SHP77 treated with DMSO at 0.1 percent for 48 hours (cell line): Measurements from ENCODE around the gene MED12L.
"Not testable (repeated sequence)": the region's sequence is repeated elsewhere in the genome, so short reads cannot be mapped to it uniquely, and the experiment has no call there.

Experiments
- DNase-seq: peaks from one replicate; lab custom pipeline; 2025; lab: John Stamatoyannopoulos, UW

The MED12L gene

DNA sequence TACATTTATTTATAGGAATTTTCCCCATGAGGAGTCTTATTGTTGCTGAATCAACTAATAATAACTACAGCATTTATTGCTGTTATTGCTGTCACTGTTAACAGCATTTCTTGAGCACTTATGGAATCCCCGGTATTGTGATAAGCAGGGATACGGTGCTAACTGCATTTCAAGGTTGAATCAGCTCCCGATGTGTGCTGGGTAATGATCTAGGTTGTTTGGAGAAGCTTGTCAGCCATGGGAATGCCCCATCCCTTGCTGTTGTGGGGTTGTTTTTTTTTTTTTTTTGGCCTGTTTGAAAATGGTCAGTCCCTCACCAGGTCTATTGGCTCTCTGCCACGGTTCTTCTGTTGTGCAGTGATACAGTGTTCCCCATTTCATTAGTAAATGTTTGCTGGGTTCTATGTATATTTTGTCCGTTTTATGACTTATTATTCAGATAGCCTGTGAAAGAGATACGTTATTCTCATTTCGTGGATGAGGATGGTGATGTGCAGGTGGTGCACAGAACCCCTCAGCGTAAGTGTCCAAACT lies 48.5 kb downstream of the MED12L start:
- DNase-seq: no peak

DNA sequence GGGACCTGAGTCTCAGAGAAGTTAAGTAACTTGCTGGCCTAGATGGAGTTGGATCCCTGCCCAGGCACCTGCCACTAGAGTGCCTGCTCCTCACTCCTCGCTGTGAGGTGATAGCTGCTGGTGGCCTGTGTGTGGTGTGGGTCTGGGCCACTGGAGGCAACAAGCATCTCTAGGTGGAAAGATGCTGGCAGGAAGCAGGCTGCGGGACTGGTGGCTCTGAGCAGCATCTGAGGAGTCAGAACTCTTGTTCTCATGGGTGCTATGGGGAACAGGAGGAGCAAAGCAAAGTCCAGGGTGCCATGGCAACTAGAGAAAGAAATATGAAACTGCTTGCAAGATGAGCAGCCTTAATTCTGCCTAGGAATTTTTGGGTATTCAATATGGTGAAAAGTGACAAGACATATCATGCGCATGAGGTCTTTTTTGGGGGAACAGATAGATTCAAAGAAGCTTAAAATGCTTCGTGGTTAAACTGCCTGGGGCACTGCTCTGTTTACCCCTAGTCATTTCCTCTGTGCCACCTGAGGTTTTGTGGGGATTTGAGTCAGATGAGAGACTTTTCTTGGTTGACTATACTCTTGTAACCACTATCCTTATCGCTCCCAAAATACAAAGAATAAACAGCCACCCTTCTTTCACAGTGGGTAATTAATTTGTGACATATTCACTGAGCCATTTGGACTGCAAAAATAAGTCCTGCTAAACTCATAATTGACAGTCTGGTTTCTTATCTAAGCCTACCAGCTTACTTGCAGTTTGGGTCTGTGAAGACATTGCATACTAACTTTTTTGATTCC lies 50.3 kb downstream of the MED12L start:
- no peak for DNase-seq

DNA sequence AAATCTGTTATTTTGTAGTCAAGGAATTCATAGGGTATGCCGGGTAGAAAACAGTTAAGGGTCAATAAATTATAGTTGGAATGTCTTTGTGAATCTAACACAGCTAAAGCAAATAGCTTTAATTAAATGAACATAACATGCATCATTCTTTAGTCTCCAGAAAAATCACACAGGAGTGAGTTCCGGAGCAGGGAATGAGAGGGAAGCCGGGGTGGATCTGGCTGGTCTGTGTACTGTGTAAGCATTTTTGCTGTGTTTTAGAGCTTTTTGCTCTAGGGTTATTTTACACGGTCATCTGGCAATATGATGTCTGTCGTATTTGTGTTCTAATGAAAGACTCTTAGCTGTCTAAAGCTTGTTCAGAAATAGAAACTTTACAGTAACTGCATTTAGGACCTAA lies 57.5 kb downstream of the MED12L start:
- no peak for DNase-seq

DNA sequence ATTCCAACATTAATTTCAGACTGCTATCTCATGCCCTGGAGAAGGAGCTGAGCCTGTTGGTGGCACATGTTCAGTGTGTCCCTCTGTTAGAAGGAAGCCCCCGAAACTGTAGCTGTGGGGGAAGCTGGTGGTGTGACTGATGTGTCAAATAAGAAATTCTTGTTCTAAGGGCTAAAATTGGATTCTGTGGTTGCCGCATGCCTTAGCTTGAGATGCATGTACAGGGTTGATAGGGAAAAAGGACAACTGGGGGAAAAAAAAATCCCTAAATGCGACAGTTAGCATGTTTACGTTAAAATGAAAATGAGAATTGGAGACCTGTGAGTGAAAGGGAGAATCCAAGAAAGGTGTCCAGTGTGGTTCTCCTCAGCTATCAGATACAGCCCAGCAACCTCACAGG lies 58.6 kb downstream of the MED12L start:
- no peak for DNase-seq

DNA sequence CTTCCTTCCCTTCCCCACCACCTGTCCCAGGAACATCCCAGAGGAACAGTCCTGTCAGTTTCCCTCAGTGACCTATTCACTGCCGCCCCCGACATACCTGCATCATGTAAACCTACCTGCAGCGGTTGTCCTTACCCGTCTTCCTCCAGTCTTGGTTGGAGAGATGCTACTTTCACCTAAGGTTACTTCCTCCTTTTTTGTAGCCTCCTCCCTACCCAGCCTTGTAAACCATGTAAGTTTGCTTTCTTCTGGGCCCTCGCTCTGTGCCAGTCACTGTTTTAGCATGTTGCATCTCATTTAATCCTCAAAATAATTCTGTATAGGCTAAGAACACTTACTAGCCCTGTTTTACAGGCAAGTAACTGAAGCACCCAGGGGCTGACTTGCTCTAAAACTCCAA lies 59.3 kb downstream of the MED12L start:
- DNase-seq: no peak

DNA sequence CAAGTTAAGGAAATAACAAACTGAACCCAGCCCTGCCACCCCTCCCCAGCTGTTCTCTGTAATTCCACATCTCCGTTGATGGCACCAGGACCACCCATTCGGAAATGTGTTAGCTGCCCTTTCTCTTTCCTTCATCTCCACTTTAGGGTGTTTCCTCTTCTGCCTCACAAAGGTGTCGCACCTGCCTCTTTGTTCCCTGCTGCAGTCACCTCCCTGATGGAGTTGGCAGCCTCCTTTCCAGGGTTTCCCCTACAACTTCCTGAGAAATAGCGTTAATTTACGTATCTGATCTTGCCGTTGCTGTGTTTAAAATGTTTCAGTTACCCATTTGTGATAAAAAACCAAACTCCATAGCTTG lies 60.2 kb downstream of the MED12L start:
- DNase-seq: no peak

DNA sequence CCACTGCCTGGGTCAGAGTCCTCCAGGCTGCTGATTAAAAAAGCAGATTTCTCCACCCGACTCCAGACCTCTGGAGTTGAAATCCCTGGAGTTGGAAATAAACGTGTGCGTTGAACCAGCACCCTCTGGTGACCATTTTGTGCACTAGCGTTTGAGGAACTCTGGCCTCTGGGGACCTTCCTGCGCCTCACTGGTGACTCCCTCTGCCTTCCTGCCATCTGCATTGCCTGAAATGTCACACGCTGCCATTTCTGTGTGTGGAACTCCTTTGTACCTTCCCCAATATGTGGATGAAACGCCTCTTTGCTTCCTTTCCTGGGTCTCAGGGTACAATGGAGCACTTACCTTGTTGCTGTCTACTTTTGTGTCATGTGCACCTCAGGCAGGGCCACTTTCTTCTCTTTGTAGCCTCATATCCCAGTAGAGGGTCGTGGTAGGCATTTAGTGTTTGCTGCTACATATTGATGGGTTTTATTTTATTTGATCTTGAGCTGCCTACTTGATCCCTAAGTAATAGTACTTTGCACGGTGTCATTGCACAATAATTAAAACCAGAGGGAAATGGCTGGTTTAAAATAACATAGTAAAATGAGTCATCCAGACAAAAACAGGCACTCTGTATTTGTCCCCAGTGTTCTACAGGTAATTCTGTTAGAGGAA lies 60.7 kb downstream of the MED12L start:
- DNase-seq: peak; percentile 21

DNA sequence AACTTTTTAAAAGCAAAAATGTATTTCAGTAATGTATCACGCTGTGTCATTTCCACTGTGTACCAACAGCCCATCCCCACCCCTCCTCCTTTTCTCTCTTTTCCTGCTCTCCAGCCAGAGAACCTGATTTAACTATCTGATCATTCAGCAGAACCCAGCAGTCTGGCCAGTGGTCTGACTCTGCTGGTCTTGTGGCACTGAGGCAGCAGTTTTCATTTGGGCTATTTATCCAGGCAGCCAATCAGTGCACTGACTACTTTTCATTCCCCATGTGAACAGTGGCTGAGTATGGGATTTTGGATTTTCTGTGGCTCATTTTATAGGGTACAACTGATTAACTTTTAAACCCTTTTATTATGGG lies 61.2 kb downstream of the MED12L start:
- no peak for DNase-seq

DNA sequence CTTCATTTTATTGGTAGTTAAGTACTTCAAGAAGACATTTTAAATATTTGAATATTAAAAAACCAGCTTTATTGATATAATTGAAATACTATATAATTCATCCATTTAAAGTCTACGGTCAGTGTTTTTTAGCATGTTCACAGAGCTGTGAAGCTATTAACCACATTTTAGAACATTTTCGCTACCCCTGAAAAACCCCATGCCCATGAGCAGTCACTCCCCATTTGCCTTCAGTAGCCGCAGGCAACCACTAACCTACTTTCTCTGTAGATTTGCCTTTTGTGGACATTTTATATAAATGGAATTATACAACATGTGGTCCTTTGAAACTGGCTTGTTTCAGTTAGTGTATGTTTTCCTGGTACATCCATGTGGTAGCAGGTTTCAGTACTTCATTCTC lies 61.8 kb downstream of the MED12L start:
- DNase-seq: no peak

DNA sequence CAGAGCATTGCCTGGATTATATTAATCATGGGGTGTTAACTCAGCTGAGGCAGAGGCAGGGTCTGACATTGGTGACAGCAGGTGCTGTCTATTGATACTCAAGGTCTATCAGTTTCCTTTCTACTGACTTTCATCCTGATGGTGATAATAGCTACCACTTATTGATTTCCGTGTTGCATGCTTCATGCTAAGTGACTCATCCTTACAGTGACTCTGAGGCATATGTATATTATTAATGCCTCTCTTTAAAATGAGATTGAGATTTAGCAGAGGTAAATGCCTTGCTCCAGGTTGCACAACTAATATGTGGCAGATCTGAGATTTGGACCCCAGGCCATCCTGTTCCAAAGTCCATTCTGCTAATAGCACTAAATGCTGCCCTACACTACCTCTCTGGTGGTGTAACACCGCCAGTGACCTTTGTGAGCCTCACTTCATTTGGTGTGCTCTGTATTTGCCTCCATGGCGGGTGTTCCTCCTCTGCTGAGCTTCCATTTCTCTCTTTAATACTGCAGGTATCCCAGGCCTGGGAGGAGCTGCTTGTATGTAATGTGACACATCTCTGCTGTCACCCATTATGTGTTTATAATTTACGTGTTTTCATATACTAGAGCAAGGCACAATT lies 67.1 kb downstream of the MED12L start:
- DNase-seq: no peak

DNA sequence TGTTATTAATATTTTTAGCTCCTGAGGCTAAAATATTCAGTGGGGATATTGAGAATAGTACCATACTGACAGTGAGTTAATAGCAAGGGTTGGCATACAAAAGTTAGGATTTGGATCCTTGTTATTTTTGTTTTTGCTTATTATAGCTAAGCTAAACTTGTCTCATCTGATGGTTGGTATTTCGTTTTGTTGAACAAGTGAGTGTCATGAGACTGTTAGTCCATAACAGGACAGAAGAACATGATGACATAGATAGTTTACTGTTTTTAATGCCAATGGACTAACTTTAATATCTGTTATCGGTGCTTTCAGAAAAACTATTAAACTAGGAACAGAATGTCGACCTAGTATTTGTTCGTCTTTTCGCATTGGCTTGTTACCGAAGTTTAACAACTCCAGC lies 69.1 kb downstream of the MED12L start:
- no peak for DNase-seq

DNA sequence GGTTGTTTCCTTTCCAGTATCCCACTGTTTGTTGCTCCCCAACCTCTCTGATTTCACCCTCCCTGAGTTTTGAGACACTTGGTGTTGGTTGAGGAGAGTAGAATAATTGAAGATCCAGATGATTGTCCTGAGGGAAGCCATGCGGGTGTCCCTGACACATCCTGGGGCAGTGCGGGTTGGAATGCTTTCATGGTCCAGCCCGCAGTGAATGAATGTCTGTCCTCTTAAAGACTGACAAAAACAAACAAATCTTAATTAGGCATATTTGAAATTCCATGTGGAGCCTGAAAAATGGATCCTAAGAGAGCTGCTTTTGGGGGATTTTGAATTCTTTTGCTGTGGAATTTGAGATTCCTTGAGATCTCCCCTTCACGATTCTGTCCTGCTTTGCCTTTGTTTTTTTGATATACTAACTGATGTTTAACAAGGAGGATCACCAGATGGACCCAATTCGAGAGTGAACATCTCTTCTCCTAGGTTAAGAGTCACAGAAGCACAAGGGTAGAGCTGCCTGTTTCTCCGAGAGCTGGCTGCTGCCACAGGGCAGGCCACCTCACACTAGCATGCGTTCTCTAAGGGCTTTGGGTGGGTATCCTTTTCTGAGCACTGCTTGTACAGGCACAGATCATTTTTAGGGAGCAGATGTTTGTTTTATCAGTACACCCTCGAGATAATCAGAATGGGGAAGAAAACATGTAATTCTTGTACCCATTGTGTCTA lies 70.1 kb downstream of the MED12L start:
- no peak for DNase-seq

DNA sequence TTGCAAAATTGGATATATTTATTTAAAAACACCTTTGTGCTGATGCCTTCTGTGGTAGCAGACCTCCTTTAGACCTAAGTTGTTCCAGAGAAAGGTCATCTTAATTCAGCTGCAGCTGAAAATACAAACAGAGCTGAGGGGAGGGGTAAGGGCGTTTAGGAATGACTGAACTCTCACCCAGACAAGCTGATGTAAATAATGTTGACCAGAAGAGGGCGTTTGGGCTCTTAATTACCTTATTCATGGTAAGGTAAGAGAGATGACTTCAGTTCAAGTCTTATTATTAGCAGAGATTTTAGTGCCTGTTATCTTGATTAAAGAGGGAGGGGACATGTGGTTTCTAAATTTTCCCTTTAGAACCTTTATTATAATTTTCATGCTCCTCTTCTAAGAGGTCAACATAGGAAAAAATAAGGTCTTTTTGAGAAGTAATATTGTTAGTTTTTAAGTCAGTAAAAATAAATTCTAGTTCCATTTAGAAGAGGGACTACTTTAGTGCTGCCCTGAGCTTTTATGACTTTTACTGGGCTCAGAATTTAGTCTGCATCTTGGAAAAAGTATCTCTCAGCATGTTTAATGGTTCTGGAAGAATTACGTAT lies 71.3 kb downstream of the MED12L start:
- DNase-seq: peak; percentile 41

DNA sequence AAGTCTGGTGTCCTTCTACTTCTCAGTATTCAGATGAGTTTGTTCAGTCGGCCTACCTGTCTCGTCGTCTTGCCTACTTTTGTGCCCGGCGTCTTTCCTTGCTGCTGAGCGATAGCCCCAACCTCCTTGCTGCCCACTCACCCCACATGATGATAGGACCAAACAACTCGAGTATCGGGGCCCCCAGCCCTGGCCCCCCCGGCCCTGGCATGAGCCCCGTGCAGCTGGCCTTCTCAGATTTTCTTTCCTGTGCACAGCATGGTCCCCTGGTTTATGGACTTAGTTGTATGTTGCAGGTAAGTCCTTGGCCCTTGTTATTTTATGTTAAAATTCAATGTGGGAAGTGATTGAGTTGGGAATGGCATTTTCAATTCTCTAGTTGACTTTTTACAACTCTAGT lies 74.3 kb downstream of the MED12L start:
- no peak for DNase-seq

DNA sequence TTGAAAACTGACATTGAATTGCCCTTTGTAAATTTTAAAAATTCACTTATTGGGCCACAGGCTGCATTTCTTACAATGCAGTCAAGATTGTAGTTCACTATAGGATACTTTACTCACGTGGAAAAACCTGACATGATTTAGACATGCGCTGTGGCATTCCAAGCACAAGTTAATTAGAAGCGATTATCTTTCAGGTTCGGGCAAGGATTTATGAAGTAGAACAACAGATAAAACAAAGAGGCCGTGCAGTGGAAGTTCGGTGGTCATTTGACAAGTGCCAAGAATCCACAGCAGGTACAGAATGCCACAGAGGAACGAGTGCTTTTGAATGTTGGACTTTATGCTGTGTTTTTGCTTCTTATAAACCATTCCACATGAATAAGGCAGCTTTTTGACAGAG lies 79.8 kb downstream of the MED12L start:
- DNase-seq: no peak

DNA sequence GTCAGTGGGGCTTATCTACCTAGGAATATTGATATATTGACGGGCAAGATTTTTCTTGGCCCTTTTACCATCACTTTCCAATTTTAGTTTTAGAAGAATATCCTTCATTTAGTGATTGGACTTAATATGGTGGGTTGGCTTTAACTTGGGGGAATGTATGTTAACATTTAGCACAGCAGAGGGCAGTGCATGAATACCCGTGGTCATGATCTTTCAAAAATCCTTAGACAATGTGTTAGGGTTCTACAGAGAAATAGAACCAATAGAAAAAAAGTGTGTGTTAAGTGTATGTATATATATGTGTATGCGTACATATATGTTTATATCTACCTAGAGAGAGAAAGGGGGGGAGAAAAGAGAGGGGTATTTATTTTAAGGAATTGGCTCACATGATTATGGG lies 80.7 kb downstream of the MED12L start:
- DNase-seq: no peak

DNA sequence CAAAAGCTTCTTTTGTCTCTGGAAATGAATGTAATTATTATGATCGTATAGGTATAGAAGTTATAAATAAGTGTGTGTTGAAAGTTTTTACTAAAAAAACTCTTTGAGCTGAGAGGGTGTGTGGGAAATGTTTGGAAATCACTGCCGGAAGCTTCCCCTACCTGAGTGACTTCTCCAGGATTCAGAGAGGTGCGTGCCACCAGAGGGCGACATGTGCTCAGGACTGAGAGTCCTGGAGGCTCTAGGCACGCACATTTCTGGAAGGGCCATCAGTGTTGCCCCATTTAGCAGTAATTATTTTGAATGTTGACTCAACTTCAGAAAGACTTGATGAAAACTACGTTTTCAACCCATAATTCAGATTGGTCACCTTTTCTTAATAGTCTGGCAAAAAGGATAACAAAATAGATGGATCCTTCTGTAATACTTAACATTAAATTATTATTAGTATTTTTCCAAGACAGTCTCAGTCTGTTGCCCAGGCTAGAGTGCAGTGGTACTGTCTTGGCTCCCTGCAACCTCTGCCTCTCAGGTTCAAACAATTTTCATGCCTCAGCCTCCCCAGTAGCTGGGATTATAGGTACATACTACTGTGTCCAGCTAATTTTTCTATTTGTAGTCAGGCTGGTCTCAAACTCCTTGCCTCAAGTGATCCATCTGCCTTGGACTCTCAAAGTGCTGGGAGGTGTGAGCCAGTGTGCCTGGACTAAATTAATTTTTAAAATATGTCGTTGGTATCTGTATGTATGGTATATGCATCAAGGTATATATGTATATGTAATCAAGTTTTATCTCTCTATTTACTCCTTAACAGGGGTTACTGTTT lies 83.0 kb downstream of the MED12L start:
- DNase-seq: no peak

DNA sequence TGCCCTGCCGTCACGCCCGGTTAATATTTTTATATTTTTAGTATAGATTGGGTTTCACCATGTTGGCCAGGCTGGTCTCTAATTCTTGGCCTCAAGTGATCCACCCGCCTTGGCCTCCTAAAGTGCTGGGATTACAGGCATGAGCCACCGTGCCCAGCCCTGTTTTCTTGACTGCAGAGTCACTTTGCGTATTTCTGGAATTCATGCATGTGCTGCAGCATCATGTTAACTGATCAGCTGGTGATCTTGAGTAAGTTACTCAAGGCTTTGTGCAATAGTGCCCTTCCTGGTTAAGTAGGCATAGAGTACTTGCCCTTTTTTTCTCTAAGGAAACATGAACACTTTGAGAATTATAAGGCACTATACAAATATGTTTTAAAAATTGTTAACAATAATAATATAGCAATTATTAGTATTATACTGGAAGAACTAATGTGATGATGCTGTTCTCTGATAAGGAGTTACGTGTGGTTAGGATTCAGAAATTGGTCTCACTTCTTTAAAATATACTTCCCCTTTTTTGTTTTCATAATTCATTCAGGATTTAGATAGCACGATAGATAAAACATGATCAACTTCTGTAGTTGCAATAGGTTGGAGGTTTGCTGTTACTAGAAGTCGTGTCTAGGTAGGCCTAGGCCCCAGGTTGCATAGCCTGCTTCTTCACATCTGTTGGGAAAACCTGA lies 83.9 kb downstream of the MED12L start:
- no peak for DNase-seq

DNA sequence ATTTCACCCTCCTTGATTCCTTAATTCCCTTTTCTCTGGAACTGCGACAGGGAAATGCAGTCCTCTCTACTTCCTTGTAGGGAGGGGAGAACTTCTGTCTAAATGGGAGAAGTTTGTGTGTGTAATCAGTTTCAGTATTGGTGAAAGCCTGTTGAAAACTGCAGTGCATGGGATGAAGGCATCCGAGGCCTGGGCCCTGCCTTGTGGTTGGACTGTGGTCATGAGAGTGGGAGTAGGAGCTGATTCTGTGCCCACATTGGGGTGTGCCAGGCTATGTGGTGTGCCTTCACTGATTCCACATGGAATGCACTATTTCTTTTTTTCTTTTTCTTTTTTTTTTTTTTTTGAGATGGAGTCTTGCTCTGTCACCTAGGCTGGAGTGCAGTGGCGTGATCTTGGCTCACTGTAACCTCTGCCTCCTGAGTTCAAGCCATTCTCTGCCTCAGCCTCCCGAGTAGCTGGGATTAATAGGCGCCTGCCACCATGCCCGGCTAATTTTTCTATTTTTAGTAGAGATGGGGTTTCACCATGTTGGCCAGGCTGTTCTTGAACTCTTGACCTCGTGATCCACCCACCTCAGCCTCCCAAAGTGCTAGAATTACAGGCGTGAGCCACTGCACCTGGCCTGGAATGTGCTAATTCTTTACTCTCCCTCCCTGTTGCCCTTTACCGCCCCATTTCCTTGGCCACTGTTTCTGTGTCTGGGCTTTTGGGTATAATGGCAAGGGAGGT lies 84.7 kb downstream of the MED12L start:
- DNase-seq: not testable (repeated sequence)

DNA sequence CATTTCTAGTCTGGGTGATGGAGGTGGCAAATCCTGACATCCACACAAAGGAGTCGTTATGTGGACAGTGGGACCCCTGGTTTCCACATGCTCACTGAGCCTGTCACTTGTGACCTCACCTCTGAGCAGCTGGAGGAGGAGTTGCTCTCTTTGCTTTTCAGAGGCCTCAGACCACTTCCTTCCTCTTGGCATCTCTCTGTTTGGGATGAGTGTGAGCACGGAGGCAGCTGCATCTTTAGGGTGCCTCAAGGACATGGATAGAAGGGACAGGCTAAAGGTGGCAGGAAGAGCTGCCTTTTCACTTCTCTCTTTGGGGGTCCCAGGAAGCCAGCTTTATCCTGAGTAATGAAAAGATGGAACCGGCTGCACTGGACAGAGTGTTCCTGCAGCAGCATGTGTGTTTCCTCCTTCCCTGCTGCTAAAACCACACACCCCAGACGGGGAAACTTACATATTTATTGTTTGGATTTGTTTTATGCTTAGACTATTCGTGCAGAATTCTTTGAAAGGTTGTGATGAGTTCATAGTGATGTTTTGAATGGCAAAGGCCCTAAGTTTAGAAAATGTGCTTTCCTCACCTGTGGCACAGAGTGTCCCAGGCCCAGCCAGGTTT lies 85.8 kb downstream of the MED12L start:
- DNase-seq: no peak
